GM23338 (cell line): Measurements from ENCODE around the gene LRRC26. TPM values are rescaled to one million over a fixed set of nuclear protein-coding genes. Genes with fewer than 3 reads are reported as not detected.
A peak's percentile ranks its signal among the peaks of the same experiment; 100 is the strongest.

Experiments
- ATAC-seq: fragments of 200-7000 bp; cut with Tn5 transposase; 3 replicates; pipeline ENCODE4 v1.9.1; 2020
- DNase-seq: peaks from one replicate; pipeline ENCODE4 v3.0.0-alpha.2; 2015; ENCODE audit warnings: low spot score
- H2AFZ ChIP-seq: fragments of 200-600 bp; sonication (generic); 2 replicates; pipeline ENCODE4 v1.8.0; 2016; ENCODE audit warnings: antibody characterized with exemption, mild to moderate bottlenecking, moderate library complexity
- H3F3A ChIP-seq: fragments of 200-600 bp; sonication (generic); replicated peaks from 2 replicates; pipeline ENCODE4 v1.8.0; 2017; ENCODE audit warnings: antibody characterized with exemption, mixed run types, low read depth
- H3K27ac ChIP-seq: fragments of 200-600 bp; sonication (generic); 2 replicates; pipeline ENCODE4 v1.6.1; 2016; ENCODE audit warnings: low read depth
- H3K27me3 ChIP-seq: fragments of 200-600 bp; sonication (generic); 2 replicates; pipeline ENCODE4 v1.8.0; 2016; ENCODE audit warnings: mild to moderate bottlenecking, mixed run types, moderate library complexity; ENCODE audit not compliant: insufficient read depth
- H3K36me3 ChIP-seq: fragments of 200-600 bp; sonication (generic); 2 replicates; pipeline ENCODE4 v1.8.0; 2016; ENCODE audit warnings: mild to moderate bottlenecking; ENCODE audit not compliant: insufficient read depth
- H3K4me1 ChIP-seq: fragments of 200-600 bp; sonication (generic); 2 replicates; pipeline ENCODE4 v1.8.0; 2016; ENCODE audit warnings: mild to moderate bottlenecking, moderate library complexity; ENCODE audit not compliant: insufficient read depth
- H3K4me2 ChIP-seq: fragments of 200-600 bp; sonication (generic); 2 replicates; pipeline ENCODE4 v1.7.1; 2017; ENCODE audit warnings: mixed run types
- H3K4me3 ChIP-seq: fragments of 200-600 bp; sonication (generic); 2 replicates; pipeline ENCODE4 v1.6.1; 2016; ENCODE audit warnings: mixed run types
- H3K79me2 ChIP-seq: fragments of 200-600 bp; sonication (generic); replicated peaks from 2 replicates; pipeline ENCODE4 v1.8.0; 2017; ENCODE audit warnings: mild to moderate bottlenecking; ENCODE audit not compliant: insufficient read depth
- H3K9me2 ChIP-seq: fragments of 200-600 bp; sonication (generic); 2 replicates; pipeline ENCODE4 v1.8.0; 2017; ENCODE audit not compliant: insufficient read depth
- H4K20me1 ChIP-seq: fragments of 200-600 bp; sonication (generic); replicated peaks from 2 replicates; pipeline ENCODE4 v1.8.0; 2017; ENCODE audit warnings: mild to moderate bottlenecking; ENCODE audit not compliant: insufficient read depth
- H3K27ac Mint-ChIP-seq: 2 replicates; pipeline ENCODE4 v1.8.0; 2020; ENCODE audit warnings: inconsistent platforms, mild to moderate bottlenecking, moderate library complexity, mixed read lengths
- H3K27me3 Mint-ChIP-seq: 3 replicates; pipeline ENCODE4 v1.8.0; 2022; ENCODE audit warnings: low read depth, mild to moderate bottlenecking, moderate library complexity, mixed read lengths, inconsistent platforms; ENCODE audit not compliant: insufficient read depth, poor library complexity
- H3K36me3 Mint-ChIP-seq: 3 replicates; pipeline ENCODE4 v1.8.0; 2021; ENCODE audit warnings: low read depth, mild to moderate bottlenecking, inconsistent platforms, moderate library complexity, mixed read lengths
- H3K4me1 Mint-ChIP-seq: 3 replicates; pipeline ENCODE4 v1.8.0; 2020; ENCODE audit warnings: mild to moderate bottlenecking, inconsistent platforms, mixed read lengths
- H3K4me3 Mint-ChIP-seq: 3 replicates; pipeline ENCODE4 v1.8.0; 2021; ENCODE audit warnings: moderate library complexity, mild to moderate bottlenecking, inconsistent platforms, mixed read lengths
- H3K9me3 Mint-ChIP-seq: 3 replicates; pipeline ENCODE4 v1.8.0; 2020; ENCODE audit warnings: moderate library complexity, mild to moderate bottlenecking, inconsistent platforms, mixed read lengths
- CREB1 ChIP-seq: fragments of 250-450 bp; sonication (Bioruptor Pico); IDR thresholded peaks from 2 replicates; pipeline ENCODE4 v1.5.0; 2020; ENCODE audit warnings: low read depth, mild to moderate bottlenecking, moderate library complexity
- CTCF ChIP-seq, 2 experiments: fragments of 200-600 bp in 1 of 2; sonication (generic) in 1 of 2; conservative IDR thresholded peaks; 2 replicates each; pipeline versions ENCODE4 v1.5.1 to v1.6.1; 2016 to 2017; ENCODE audit warnings: antibody characterized with exemption in 2 of 2, low read depth in 2 of 2, mild to moderate bottlenecking in 2 of 2, moderate library complexity in 1 of 2
- ETS1 ChIP-seq: IDR thresholded peaks from 2 replicates; pipeline ENCODE4 v1.6.1; 2016; ENCODE audit warnings: antibody characterized with exemption
- EZH2 ChIP-seq: fragments of 200-600 bp; sonication (generic); IDR thresholded peaks from one replicate; pipeline ENCODE4 v1.8.0; 2017; ENCODE audit warnings: antibody characterized with exemption, mild to moderate bottlenecking, low read depth; ENCODE audit not compliant: unreplicated experiment
- EZH2phosphoT487 ChIP-seq: fragments of 200-600 bp; sonication (generic); IDR thresholded peaks from one replicate; pipeline ENCODE4 v1.8.1; 2018; ENCODE audit warnings: antibody characterized with exemption; ENCODE audit not compliant: unreplicated experiment
- JUNB ChIP-seq: IDR thresholded peaks from one replicate; pipeline ENCODE4 v1.6.1; 2016; ENCODE audit warnings: antibody characterized with exemption; ENCODE audit not compliant: unreplicated experiment
- NANOG ChIP-seq: IDR thresholded peaks from 2 replicates; pipeline ENCODE4 v1.6.1; 2016; ENCODE audit warnings: antibody characterized with exemption, borderline replicate concordance
- POLR2AphosphoS5 ChIP-seq: IDR thresholded peaks from 2 replicates; pipeline ENCODE4 v1.6.1; 2016; ENCODE audit warnings: antibody characterized with exemption, low read depth
- REST ChIP-seq: IDR thresholded peaks from one replicate; pipeline ENCODE4 v1.6.1; 2018; ENCODE audit warnings: antibody characterized with exemption; ENCODE audit not compliant: unreplicated experiment
- STAT1 ChIP-seq: IDR thresholded peaks from one replicate; pipeline ENCODE4 v1.6.1; 2016; ENCODE audit warnings: antibody characterized with exemption; ENCODE audit not compliant: unreplicated experiment
- ZNF114 ChIP-seq: fragments of 250-450 bp; sonication (Bioruptor Pico); IDR thresholded peaks from 2 replicates; pipeline ENCODE4 v1.5.0; 2020; ENCODE audit warnings: mild to moderate bottlenecking, moderate library complexity
- ZNF331 ChIP-seq: fragments of 250-450 bp; sonication (Bioruptor Pico); IDR thresholded peaks from 2 replicates; pipeline ENCODE4 v1.5.0; 2020; ENCODE audit warnings: low read depth, mild to moderate bottlenecking, moderate library complexity
- ZNF462 ChIP-seq: fragments of 250-450 bp; sonication (Bioruptor Pico); IDR thresholded peaks from 2 replicates; pipeline ENCODE4 v1.5.0; 2020; ENCODE audit warnings: mild to moderate bottlenecking, moderate library complexity
- polyA plus RNA-seq: library from polyadenylated mRNA; unstranded; fragments of >200 nt; fragmentation: Nextera tagmentation; extraction: Ambion mirVana; gene quantifications from 2 replicates; pipeline ENCODE4 v1.2.1, GENCODE V29; 2016
- total RNA-seq: library from RNA; depleted of rRNA; stranded (reverse); fragments of >200 nt; shearing (Covaris generic); gene quantifications from 2 replicates; pipeline ENCODE4 v1.2.3, GENCODE V29; 2014

LRRC26 gene
- total and polyA plus RNA-seq, 2 experiments from 2014 or later: 0.21 to 4.3 TPM

- Mint-ChIP-seq H3K4me3 (peak overlapping the region; percentile 66), H3K27ac (no peak overlapping the region), H3K27me3 (peaks cover 69% of the 10 kb centered on the region), H3K36me3 (no peaks in the 10 kb centered on the region), H3K9me3 (no peaks in the 10 kb centered on the region; the same call in 2 of the 3 replicates), H3K4me1 (no peaks in the 10 kb centered on the region; the same call in 1 of the 3 replicates)
- peak overlapping the region; percentile 99 for H2AFZ ChIP-seq
- H3K4me1 ChIP-seq: peaks cover 2% of the 10 kb centered on the region; the same call in 1 of the 2 replicates
- TF ChIP-seq EZH2phosphoT487 (no peak), ETS1 (no peak), EZH2 (no peak), REST (no peak), JUNB (no peak), CTCF (conservative IDR thresholded peaks at IDR 0.05; ENCODE audit: low read depth in 2 of 2) (no peak), ZNF331 (CRISPR knock-in tag) (no peak), ZNF462 (CRISPR knock-in tag) (no peak), ZNF114 (CRISPR knock-in tag) (no peak), POLR2AphosphoS5 (no peak), STAT1 (no peak), NANOG (no peak), CREB1 (no peak)
- peak; percentile 59 for ATAC-seq
- H4K20me1 ChIP-seq: no peaks in the 10 kb centered on the region
- H3K79me2 ChIP-seq: no peaks in the 10 kb centered on the region
- H3K27ac ChIP-seq: no peak overlapping the region
- H3K36me3 ChIP-seq: no peaks in the 10 kb centered on the region
- peak; percentile 89 for DNase-seq
- peak overlapping the region; percentile 64 for H3K4me3 ChIP-seq
- peaks cover 20% of the 10 kb centered on the region for H3F3A ChIP-seq
- H3K4me2 ChIP-seq: peak overlapping the region; percentile 80
- peaks cover 69% of the 10 kb centered on the region for H3K27me3 ChIP-seq
- H3K9me2 ChIP-seq: no peaks in the 10 kb centered on the region
Measured at GRCh38 chr9:137156567-137157375, 13.1 kb downstream of the LRRC26 start.
